22Rv1 (cell line): ENCODE data around the gene C3orf18.

Experiments used
- H3K27ac ChIP-seq: fragments of 450-650 bp; 2 replicates; pipeline ENCODE4 v1.5.1; 2017
- ZFX ChIP-seq: fragments of 450-650 bp; IDR thresholded peaks from 2 replicates; pipeline ENCODE4 v1.6.1; 2017; ENCODE audit warnings: antibody characterized with exemption, borderline replicate concordance
- TF ChIP-seq, protein P1 (sequence below): fragments of 450-650 bp; IDR thresholded peaks from 2 replicates; pipeline ENCODE4 v1.5.1; 2017; ENCODE audit warnings: mild to moderate bottlenecking

Gene C3orf18

GRCh38 chr3:50508821-50509220 lies 58.7 kb downstream of the C3orf18 start:
- TF ChIP-seq, protein P1, sequence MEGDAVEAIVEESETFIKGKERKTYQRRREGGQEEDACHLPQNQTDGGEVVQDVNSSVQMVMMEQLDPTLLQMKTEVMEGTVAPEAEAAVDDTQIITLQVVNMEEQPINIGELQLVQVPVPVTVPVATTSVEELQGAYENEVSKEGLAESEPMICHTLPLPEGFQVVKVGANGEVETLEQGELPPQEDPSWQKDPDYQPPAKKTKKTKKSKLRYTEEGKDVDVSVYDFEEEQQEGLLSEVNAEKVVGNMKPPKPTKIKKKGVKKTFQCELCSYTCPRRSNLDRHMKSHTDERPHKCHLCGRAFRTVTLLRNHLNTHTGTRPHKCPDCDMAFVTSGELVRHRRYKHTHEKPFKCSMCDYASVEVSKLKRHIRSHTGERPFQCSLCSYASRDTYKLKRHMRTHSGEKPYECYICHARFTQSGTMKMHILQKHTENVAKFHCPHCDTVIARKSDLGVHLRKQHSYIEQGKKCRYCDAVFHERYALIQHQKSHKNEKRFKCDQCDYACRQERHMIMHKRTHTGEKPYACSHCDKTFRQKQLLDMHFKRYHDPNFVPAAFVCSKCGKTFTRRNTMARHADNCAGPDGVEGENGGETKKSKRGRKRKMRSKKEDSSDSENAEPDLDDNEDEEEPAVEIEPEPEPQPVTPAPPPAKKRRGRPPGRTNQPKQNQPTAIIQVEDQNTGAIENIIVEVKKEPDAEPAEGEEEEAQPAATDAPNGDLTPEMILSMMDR = no peak
- no peak for TF ChIP-seq ZFX
- no peak overlapping the region for H3K27ac ChIP-seq
